Measurements from ENCODE around the gene CREG2. TPM values are rescaled to one million over a fixed set of nuclear protein-coding genes. Genes with fewer than 3 reads are reported as not detected.

Gene CREG2
- total RNA-seq, 1 experiment from 2014 or later = not detected

GRCh38 chr2:101398116-101398821 is 11.0 kb upstream of the CREG2 start:
- ChIA-PET POLR2A (interaction anchor here (2.2 kb wide), 1 partner anchor 10 kb away, joined by 9 read pairs; no protein-coding TSS in a partner anchor), CTCF (interaction anchor here (0.6 to 2.0 kb wide), 4 partner anchors 10 to 56 kb away, joined by 3 to 9 read pairs (median 4); partner anchors contain the start of gene CREG2)
- no peaks in the 10 kb centered on the region for H3K9me3 Mint-ChIP-seq (ENCODE audit: unreplicated experiment)
- H3K4me3 Mint-ChIP-seq (ENCODE audit: unreplicated experiment) = no peak overlapping the region
- no peak for TF ChIP-seq CTCF (IDR thresholded peaks at IDR 0.05; ENCODE audit: unreplicated experiment)
- no peak for DNase-seq (ENCODE audit: unreplicated experiment)
- BruUV-seq (replicated peaks) = no TSS peak
- no peak overlapping the region for H3K27ac Mint-ChIP-seq (ENCODE audit: low read depth, unreplicated experiment)
- H3K36me3 Mint-ChIP-seq (ENCODE audit: insufficient read depth, unreplicated experiment) = no peaks in the 10 kb centered on the region
- intact Hi-C loops (cut with micrococcal nuclease) = no loop called here
- H3K4me1 Mint-ChIP-seq (ENCODE audit: insufficient read depth, unreplicated experiment) = peaks cover 23% of the 10 kb centered on the region
- no peaks in the 10 kb centered on the region for H3K27me3 Mint-ChIP-seq (ENCODE audit: insufficient read depth, unreplicated experiment)

GRCh38 chr2:101396316-101396717 is 9.0 kb upstream of the CREG2 start:
- H3K27ac Mint-ChIP-seq (ENCODE audit: low read depth, unreplicated experiment) = peak overlapping the region; percentile 88
- TF ChIP-seq CTCF (IDR thresholded peaks at IDR 0.05; ENCODE audit: unreplicated experiment) = no peak
- POLR2A ChIA-PET = interaction anchor here (0.6 to 2.6 kb wide), 12 partner anchors 8 to 113 kb away, joined by 3 to 15 read pairs (median 4); partner anchors contain the start of genes CREG2 and RNF149
- CTCF ChIA-PET = interaction anchor here (0.6 to 3.7 kb wide), 9 partner anchors 8 to 412 kb away, joined by 3 to 19 read pairs (median 4); partner anchors contain the start of gene CREG2
- peak; percentile 81 for DNase-seq (ENCODE audit: unreplicated experiment)
- no peaks in the 10 kb centered on the region for H3K9me3 Mint-ChIP-seq (ENCODE audit: unreplicated experiment)
- intact Hi-C loops (cut with micrococcal nuclease) = no loop called here
- H3K36me3 Mint-ChIP-seq (ENCODE audit: insufficient read depth, unreplicated experiment) = no peaks in the 10 kb centered on the region
- H3K27me3 Mint-ChIP-seq (ENCODE audit: insufficient read depth, unreplicated experiment) = no peaks in the 10 kb centered on the region
- H3K4me1 Mint-ChIP-seq (ENCODE audit: insufficient read depth, unreplicated experiment) = peaks cover 23% of the 10 kb centered on the region
- BruUV-seq (replicated peaks) = no TSS peak
- peak overlapping the region; percentile 26 for H3K4me3 Mint-ChIP-seq (ENCODE audit: unreplicated experiment)

GRCh38 chr2:101395545-101396315 is 8.4 kb upstream of the CREG2 start:
- no TSS peak for BruUV-seq (replicated peaks)
- Mint-ChIP-seq H3K27ac (ENCODE audit: low read depth, unreplicated experiment) (peak overlapping the region; percentile 88), H3K27me3 (ENCODE audit: insufficient read depth, unreplicated experiment) (no peaks in the 10 kb centered on the region)

More at GRCh38 chr2:101395545-101396315, 8.4 kb upstream of the CREG2 start:
- POLR2A ChIA-PET = interaction anchor here (0.6 to 2.6 kb wide), 13 partner anchors 8 to 225 kb away, joined by 3 to 15 read pairs (median 4); partner anchors contain the start of genes CREG2 and RNF149
- no peak for DNase-seq (ENCODE audit: unreplicated experiment)
- no peak for TF ChIP-seq CTCF (IDR thresholded peaks at IDR 0.05; ENCODE audit: unreplicated experiment)
- H3K4me1 Mint-ChIP-seq (ENCODE audit: insufficient read depth, unreplicated experiment) = peaks cover 23% of the 10 kb centered on the region
- CTCF ChIA-PET = interaction anchor here (0.6 to 3.7 kb wide), 12 partner anchors 7 to 436 kb away, joined by 3 to 19 read pairs (median 4); partner anchors contain the start of gene CREG2
- H3K9me3 Mint-ChIP-seq (ENCODE audit: unreplicated experiment) = no peaks in the 10 kb centered on the region
- H3K36me3 Mint-ChIP-seq (ENCODE audit: insufficient read depth, unreplicated experiment) = no peaks in the 10 kb centered on the region
- H3K4me3 Mint-ChIP-seq (ENCODE audit: unreplicated experiment) = peak overlapping the region; percentile 26
- intact Hi-C loops (cut with micrococcal nuclease) = no loop called here
